22Rv1 (cell line): Measurements from ENCODE around the gene CCDC106.

ENCODE experiments used
- CTCF ChIP-seq: fragments of 450-650 bp; IDR thresholded peaks from 2 replicates; pipeline ENCODE4 v1.5.1; 2017; ENCODE audit warnings: mild to moderate bottlenecking
- ZFX ChIP-seq: fragments of 450-650 bp; IDR thresholded peaks from 2 replicates; pipeline ENCODE4 v1.6.1; 2017; ENCODE audit warnings: antibody characterized with exemption, borderline replicate concordance

GRCh38 chr19:55598719-55599467, 49.1 kb upstream of the CCDC106 start:
- TF ChIP-seq CTCF = no peak
- no peak for TF ChIP-seq ZFX
